GM13977 (cell line): ENCODE results near the gene HPSE2.

Experiments
- DNase-seq: peaks from one replicate; pipeline ENCODE4 v3.0.0; 2012; ENCODE audit warnings: low spot score
- CTCF ChIP-seq: IDR thresholded peaks from 2 replicates; pipeline ENCODE4 v1.5.1; 2012; ENCODE audit warnings: mild to moderate bottlenecking, control low read depth; ENCODE audit not compliant: insufficient read depth; ENCODE audit errors: extremely low read depth, missing control alignments
- in situ Hi-C: fragments of 300-500 bp; cut with MboI; formaldehyde crosslinking; loops from one replicate; pipeline ENCODE4 v1.12.0; 2022; ENCODE audit warnings: low sequenced_read_pairs, low pct_unique_long_range_greater_than_20kb, mixed read lengths, inconsistent platforms; ENCODE audit not compliant: unreplicated experiment

HPSE2 gene

GRCh38 chr10:98814470-98814869 lies 421.2 kb downstream of the HPSE2 start:
- DNase-seq = no peak
- no peak for TF ChIP-seq CTCF
- in situ Hi-C loops = no loop called here

GRCh38 chr10:98808282-98808892 lies 427.3 kb downstream of the HPSE2 start:
- no peak for DNase-seq
- TF ChIP-seq CTCF = no peak
- in situ Hi-C loops = no loop called here

GRCh38 chr10:98800263-98800662 lies 435.4 kb downstream of the HPSE2 start:
- in situ Hi-C loops = no loop called here
- DNase-seq = no peak
- TF ChIP-seq CTCF = no peak

GRCh38 chr10:98795467-98795866 lies 440.2 kb downstream of the HPSE2 start:
- DNase-seq = no peak
- TF ChIP-seq CTCF = no peak
- in situ Hi-C loops = no loop called here

- peak; percentile 29 for TF ChIP-seq CTCF
- peak; percentile 23 for DNase-seq
- in situ Hi-C loops = no loop called here
Observed at GRCh38 chr10:98790817-98791216, 444.8 kb downstream of the HPSE2 start.

- DNase-seq = no peak
- no peak for TF ChIP-seq CTCF
- in situ Hi-C loops = no loop called here
Observed at GRCh38 chr10:98778277-98778759, 457.3 kb downstream of the HPSE2 start.
